SU-DHL-6 (cell line): ENCODE results near the gene ETF1.

ENCODE experiments used
- CTCF ChIP-seq: fragments of 200-600 bp; sonication (generic); IDR thresholded peaks from one replicate; pipeline ENCODE4 v1.5.1; 2017; ENCODE audit warnings: antibody characterized with exemption, mild to moderate bottlenecking, low read length, moderate library complexity; ENCODE audit not compliant: insufficient read depth, poor library complexity, severe bottlenecking
- EZH2phosphoT487 ChIP-seq: fragments of 200-600 bp; sonication (generic), shearing (Covaris generic); conservative IDR thresholded peaks from 2 replicates; pipeline ENCODE4 v1.6.1; 2018; ENCODE audit warnings: mild to moderate bottlenecking, antibody characterized with exemption, low read length, moderate library complexity, mixed read lengths

- TF ChIP-seq CTCF (no peak), EZH2phosphoT487 (no peak)
Measured at GRCh38 chr5:138541511-138542179, 1.4 kb downstream of the ETF1 start.
